CD14-positive monocyte (primary cell): Measurements from ENCODE around the gene UVSSA. TPM values are rescaled to one million over a fixed set of nuclear protein-coding genes. Genes with fewer than 3 reads are reported as not detected.

Experiments
- DNase-seq, 3 donors: peaks; one replicate each; pipeline ENCODE4 v3.0.0-alpha.2; 2011 to 2022
- H2AFZ ChIP-seq: 2 replicates; pipeline ENCODE4 v1.6.0; 2012; ENCODE audit warnings: mild to moderate bottlenecking, low read depth, low read length, inconsistent platforms; ENCODE audit not compliant: insufficient read depth, poor library complexity, severe bottlenecking
- H3K27ac ChIP-seq, 2 donors: 1 replicate in 1 of 2; 2 replicates in 1 of 2; pipeline ENCODE4 v1.5.1; 2012 to 2013; ENCODE audit warnings: low read length in 2 of 2, control low read depth in 1 of 2, inconsistent platforms in 1 of 2, low read depth in 1 of 2, mild to moderate bottlenecking in 1 of 2
- H3K27me3 ChIP-seq, 2 donors: one replicate each; pipeline versions ENCODE4 v1.6.0 to v1.6.1; 2011 to 2013; ENCODE audit warnings: low read length in 2 of 2; ENCODE audit not compliant: control insufficient read depth in 2 of 2, insufficient read depth in 2 of 2
- H3K36me3 ChIP-seq, 2 donors: replicated peaks in 1 of 2; 1 replicate in 1 of 2; 2 replicates in 1 of 2; pipeline versions ENCODE4 v1.5.1 to v1.6.1; 2012 to 2013; ENCODE audit warnings: low read length in 2 of 2, control low read depth in 1 of 2, inconsistent platforms in 1 of 2, mild to moderate bottlenecking in 1 of 2; ENCODE audit not compliant: insufficient read depth in 2 of 2, control insufficient read depth in 1 of 2
- H3K4me1 ChIP-seq, 2 donors: 1 replicate in 1 of 2; 2 replicates in 1 of 2; pipeline versions ENCODE4 v1.5.1 to v1.6.1; 2012 to 2013; ENCODE audit warnings: low read length in 2 of 2, control low read depth in 1 of 2, inconsistent platforms in 1 of 2, mild to moderate bottlenecking in 1 of 2, moderate library complexity in 1 of 2; ENCODE audit not compliant: insufficient read depth in 2 of 2, control insufficient read depth in 1 of 2
- H3K4me2 ChIP-seq: replicated peaks from 2 replicates; pipeline ENCODE3; 2012; ENCODE audit warnings: low read length, moderate library complexity, mild to moderate bottlenecking; ENCODE audit not compliant: poor library complexity, severe bottlenecking; ENCODE audit errors: extremely low read depth
- H3K4me3 ChIP-seq, 3 experiments: fragments of 200-600 bp in 1 of 3; sonication (generic) in 1 of 3; replicated peaks in 1 of 3; 1 replicate in 2 of 3; 2 replicates in 1 of 3; pipeline ENCODE4 v1.5.1; 2011 to 2013; ENCODE audit warnings: low read length in 3 of 3, mild to moderate bottlenecking in 3 of 3, control low read depth in 2 of 3, low read depth in 2 of 3, inconsistent platforms in 1 of 3, moderate library complexity in 1 of 3
- H3K79me2 ChIP-seq: 2 replicates; pipeline ENCODE4 v1.6.0; 2012; ENCODE audit warnings: mild to moderate bottlenecking, control low read depth, inconsistent platforms, low read length, moderate library complexity; ENCODE audit not compliant: insufficient read depth
- H3K9ac ChIP-seq: 2 replicates; pipeline ENCODE4 v1.6.0; 2017; ENCODE audit warnings: low read length, mild to moderate bottlenecking; ENCODE audit not compliant: insufficient read depth, poor library complexity, severe bottlenecking
- H3K9me3 ChIP-seq, 2 donors: replicated peaks in 1 of 2; 1 replicate in 1 of 2; 2 replicates in 1 of 2; pipeline versions ENCODE4 v1.5.1 to v1.6.1; 2012 to 2013; ENCODE audit warnings: low read length in 2 of 2, control low read depth in 1 of 2; ENCODE audit not compliant: control insufficient read depth in 1 of 2, insufficient read depth in 1 of 2
- H4K20me1 ChIP-seq: 2 replicates; pipeline ENCODE4 v1.6.0; 2012; ENCODE audit warnings: mild to moderate bottlenecking, low read length, control low read depth, moderate library complexity; ENCODE audit not compliant: insufficient read depth
- H3K27ac Mint-ChIP-seq, 7 donors: one replicate each; pipeline ENCODE4 v1.8.0; 2020; ENCODE audit warnings: mild to moderate bottlenecking in 7 of 7, mixed read lengths in 7 of 7, moderate library complexity in 6 of 7, inconsistent platforms in 2 of 7
- H3K27me3 Mint-ChIP-seq, 3 donors: one replicate each; pipeline ENCODE4 v1.8.0; 2021 to 2022; ENCODE audit warnings: low read depth in 3 of 3, mild to moderate bottlenecking in 3 of 3, mixed read lengths in 3 of 3, moderate library complexity in 3 of 3, inconsistent platforms in 1 of 3
- H3K36me3 Mint-ChIP-seq, 2 donors: one replicate each; pipeline ENCODE4 v1.8.0; 2020; ENCODE audit warnings: mixed read lengths in 2 of 2, inconsistent platforms in 1 of 2, mild to moderate bottlenecking in 1 of 2
- H3K4me1 Mint-ChIP-seq: one replicate; pipeline ENCODE4 v1.8.0; 2020; ENCODE audit warnings: mild to moderate bottlenecking, mixed read lengths
- H3K4me3 Mint-ChIP-seq, 2 donors: one replicate each; pipeline ENCODE4 v1.8.0; 2020; ENCODE audit warnings: mild to moderate bottlenecking in 2 of 2, mixed read lengths in 2 of 2, moderate library complexity in 1 of 2
- H3K9me3 Mint-ChIP-seq, 7 donors: one replicate each; pipeline ENCODE4 v1.8.0; 2020 to 2022; ENCODE audit warnings: mixed read lengths in 7 of 7, mild to moderate bottlenecking in 6 of 7, moderate library complexity in 6 of 7, inconsistent platforms in 2 of 7
- WGBS: methylation state at CpG from one replicate; pipeline ENCODE4 v1.1.5; 2013; ENCODE audit warnings: missing lambda C conversion rate; ENCODE audit not compliant: insufficient coverage; 5-methylcytosine and 5-hydroxymethylcytosine counted together
- intact Hi-C, 2 donors: fragments of 100-400 bp; cut with micrococcal nuclease; formaldehyde crosslinking; loops; one replicate each; pipeline versions ENCODE4 v1.15.0 to v1.15.1; 2023
- polyA plus RNA-seq, 3 donors: library from polyadenylated mRNA; depleted of rRNA in 1 of 3; unstranded in 2 of 3; stranded (reverse) in 1 of 3; fragments of 300-500 nt in 2 of 3; fragments of >200 nt in 1 of 3; fragmentation: Illumina TruSeq in 2 of 3; gene quantifications; 1 replicate in 2 of 3; 2 replicates in 1 of 3; pipeline ENCODE4 v1.2.3, GENCODE V29; 2012 to 2021
- TF ChIP-seq, protein P1 (sequence below): fragments of 200-600 bp; IDR thresholded peaks from one replicate; pipeline ENCODE4 v1.8.0; 2022; ENCODE audit warnings: antibody characterized with exemption, mild to moderate bottlenecking

The UVSSA gene
- polyA plus RNA-seq, 3 donors, result 2.6 to 54.0 (median 4.8) TPM

GRCh38 chr4:1302159-1302558 is 44.8 kb upstream of the UVSSA start:
- H3K9me3 ChIP-seq, result no peaks in the 10 kb centered on the region
- H3K27me3 ChIP-seq, result no peaks in the 10 kb centered on the region
- peak overlapping the region in 1 of 2 donors; percentile 99 for H3K27ac ChIP-seq
- peaks cover 42 to 69% of the 10 kb centered on the region in 2 donors for H3K36me3 Mint-ChIP-seq
- H3K36me3 ChIP-seq, result peaks cover 19 to 30% of the 10 kb centered on the region in 2 donors
- DNase-seq, result no peak
- peak overlapping the region; percentile 96 to 99 (median 98) for H3K27ac Mint-ChIP-seq
- H3K9ac ChIP-seq, result no peak overlapping the region
- intact Hi-C loops, result no loop called here
- H3K27me3 Mint-ChIP-seq, result peaks cover 0 to 2% (median 0%) of the 10 kb centered on the region in 3 donors
- TF ChIP-seq, protein P1, sequence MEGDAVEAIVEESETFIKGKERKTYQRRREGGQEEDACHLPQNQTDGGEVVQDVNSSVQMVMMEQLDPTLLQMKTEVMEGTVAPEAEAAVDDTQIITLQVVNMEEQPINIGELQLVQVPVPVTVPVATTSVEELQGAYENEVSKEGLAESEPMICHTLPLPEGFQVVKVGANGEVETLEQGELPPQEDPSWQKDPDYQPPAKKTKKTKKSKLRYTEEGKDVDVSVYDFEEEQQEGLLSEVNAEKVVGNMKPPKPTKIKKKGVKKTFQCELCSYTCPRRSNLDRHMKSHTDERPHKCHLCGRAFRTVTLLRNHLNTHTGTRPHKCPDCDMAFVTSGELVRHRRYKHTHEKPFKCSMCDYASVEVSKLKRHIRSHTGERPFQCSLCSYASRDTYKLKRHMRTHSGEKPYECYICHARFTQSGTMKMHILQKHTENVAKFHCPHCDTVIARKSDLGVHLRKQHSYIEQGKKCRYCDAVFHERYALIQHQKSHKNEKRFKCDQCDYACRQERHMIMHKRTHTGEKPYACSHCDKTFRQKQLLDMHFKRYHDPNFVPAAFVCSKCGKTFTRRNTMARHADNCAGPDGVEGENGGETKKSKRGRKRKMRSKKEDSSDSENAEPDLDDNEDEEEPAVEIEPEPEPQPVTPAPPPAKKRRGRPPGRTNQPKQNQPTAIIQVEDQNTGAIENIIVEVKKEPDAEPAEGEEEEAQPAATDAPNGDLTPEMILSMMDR, result no peak
- peaks cover 31 to 39% of the 10 kb centered on the region in 2 donors for H3K4me1 ChIP-seq
- no peak overlapping the region for H3K4me3 Mint-ChIP-seq
- no CpG with 5 or more reads among the region's 4 CpGs for WGBS
- peaks cover 90% of the 10 kb centered on the region for H3K79me2 ChIP-seq
- H2AFZ ChIP-seq, result no peak overlapping the region
- H3K4me3 ChIP-seq, result no peak overlapping the region
- peaks cover 54% of the 10 kb centered on the region for H3K4me1 Mint-ChIP-seq
- no peak overlapping the region for H3K4me2 ChIP-seq
- peaks cover 14% of the 10 kb centered on the region for H4K20me1 ChIP-seq
- H3K9me3 Mint-ChIP-seq, result no peaks in the 10 kb centered on the region

- DNase-seq, result no peak
- peaks cover 90% of the 10 kb centered on the region for H3K79me2 ChIP-seq
- no peak overlapping the region for H3K4me2 ChIP-seq
- Mint-ChIP-seq H3K4me1 (peaks cover 58% of the 10 kb centered on the region), H3K27me3 (peaks cover 0 to 2% (median 0%) of the 10 kb centered on the region in 3 donors), H3K9me3 (no peaks in the 10 kb centered on the region), H3K4me3 (no peak overlapping the region), H3K27ac (peak overlapping the region in 6 of 7 donors; percentile 16 to 83 (median 56)), H3K36me3 (peaks cover 24 to 48% of the 10 kb centered on the region in 2 donors)
- peak overlapping the region in 1 of 2 donors; percentile 66 for H3K27ac ChIP-seq
- peaks cover 45% of the 10 kb centered on the region for H4K20me1 ChIP-seq
- H3K36me3 ChIP-seq, result peaks cover 0 to 16% of the 10 kb centered on the region in 2 donors
- no peak overlapping the region for H2AFZ ChIP-seq
- peaks cover 30 to 42% of the 10 kb centered on the region in 2 donors for H3K4me1 ChIP-seq
- no peaks in the 10 kb centered on the region for H3K9me3 ChIP-seq
- H3K4me3 ChIP-seq, result no peak overlapping the region
- intact Hi-C loops, result no loop called here
- no peaks in the 10 kb centered on the region for H3K27me3 ChIP-seq
- no peak overlapping the region for H3K9ac ChIP-seq
- TF ChIP-seq, protein P1, result no peak
- 89% methylated on average over 8 of the region's 13 CpGs for WGBS
Observed at GRCh38 chr4:1305261-1305711, 41.7 kb upstream of the UVSSA start.
